ENCODE measurements around the gene KLF7.

DNA sequence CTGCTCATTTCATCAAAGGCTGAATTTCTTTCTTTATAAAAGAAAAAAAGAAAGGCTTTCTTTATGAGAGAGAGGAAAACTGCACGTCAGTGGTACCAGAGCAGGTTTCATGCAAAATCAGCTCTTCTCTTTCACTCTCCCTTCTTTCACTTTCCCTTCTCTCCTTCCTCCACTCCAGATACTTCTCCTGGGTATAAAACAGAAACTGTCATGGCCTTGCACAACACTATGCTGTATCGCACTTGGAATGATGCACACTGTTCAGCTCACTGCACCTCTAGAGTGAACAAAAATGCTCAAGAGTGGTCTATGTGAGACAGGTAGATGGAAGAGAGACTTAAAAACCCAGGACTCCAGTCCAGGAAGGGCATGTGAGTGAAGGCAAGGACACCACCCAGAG is 73.8 kb downstream of the KLF7 start:
- TF ChIP-seq TAF1 (IDR thresholded peaks at IDR 0.05; ENCODE audit: low read depth, low read length) (no peak), POLR2A (IDR thresholded peaks at IDR 0.05; ENCODE audit: low read depth, low read length) (no peak), POLR2AphosphoS5 (IDR thresholded peaks at IDR 0.05; ENCODE audit: low read depth, low read length) (no peak), PAX5 (IDR thresholded peaks at IDR 0.05; ENCODE audit: insufficient read depth, low read length, severe bottlenecking) (no peak), SPI1 (IDR thresholded peaks at IDR 0.05; ENCODE audit: low read depth, low read length) (no peak)

Data from GM12891 (cell line).